IPS-20b (cell line): ENCODE results near the gene SUPT7L.
A peak's percentile ranks its signal among the peaks of the same experiment; 100 is the strongest.
"Not testable (repeated sequence)": the region's sequence is repeated elsewhere in the genome, so short reads cannot be mapped to it uniquely, and the experiment has no call there.

Source experiments
- H3K27ac ChIP-seq: one replicate; pipeline ENCODE4 v1.5.1; 2013; ENCODE audit warnings: low read length
- H3K27me3 ChIP-seq: 2 replicates; pipeline ENCODE4 v1.6.1; 2013; ENCODE audit warnings: mild to moderate bottlenecking, low read length, inconsistent platforms; ENCODE audit not compliant: insufficient read depth
- H3K36me3 ChIP-seq: 2 replicates; pipeline ENCODE4 v1.6.1; 2013; ENCODE audit warnings: low read depth, mild to moderate bottlenecking, inconsistent platforms, low read length, moderate library complexity; ENCODE audit not compliant: insufficient read depth
- H3K4me1 ChIP-seq: 2 replicates; pipeline ENCODE4 v1.6.1; 2013; ENCODE audit warnings: mild to moderate bottlenecking, control low read depth, inconsistent platforms, low read length, moderate library complexity; ENCODE audit not compliant: insufficient read depth
- H3K4me3 ChIP-seq: 2 replicates; pipeline ENCODE4 v1.5.1; 2013; ENCODE audit warnings: mild to moderate bottlenecking, low read length, inconsistent platforms
- H3K9ac ChIP-seq: 2 replicates; pipeline ENCODE4 v1.6.1; 2013; ENCODE audit warnings: low read depth, mild to moderate bottlenecking, inconsistent platforms, low read length, moderate library complexity
- H3K9me3 ChIP-seq: 2 replicates; pipeline ENCODE4 v1.6.1; 2013; ENCODE audit warnings: mild to moderate bottlenecking, low read depth, low read length, inconsistent platforms; ENCODE audit not compliant: insufficient read depth

Gene SUPT7L

GRCh38 chr2:27683390-27684071, 20.1 kb upstream of the SUPT7L start:
- Histone ChIP-seq H3K27me3 (no peaks in the 10 kb centered on the region), H3K27ac (no peak overlapping the region), H3K36me3 (peaks cover 71% of the 10 kb centered on the region), H3K9ac (no peak overlapping the region), H3K9me3 (no peaks in the 10 kb centered on the region), H3K4me3 (no peak overlapping the region), H3K4me1 (no peaks in the 10 kb centered on the region; the same call in 1 of the 2 replicates)

GRCh38 chr2:27682334-27682771, 18.9 kb upstream of the SUPT7L start:
- H3K9ac ChIP-seq, H3K4me3 ChIP-seq, H3K9me3 ChIP-seq, H3K27ac ChIP-seq, H3K4me1 ChIP-seq, H3K27me3 ChIP-seq: not testable (repeated sequence)
- H3K36me3 ChIP-seq = peaks cover 71% of the 10 kb centered on the region

GRCh38 chr2:27681841-27682240, 18.4 kb upstream of the SUPT7L start:
- H3K9me3 ChIP-seq = no peaks in the 10 kb centered on the region
- no peaks in the 10 kb centered on the region for H3K27me3 ChIP-seq
- no peaks in the 10 kb centered on the region; the same call in 1 of the 2 replicates for H3K4me1 ChIP-seq
- peaks cover 72% of the 10 kb centered on the region for H3K36me3 ChIP-seq
- H3K4me3 ChIP-seq = no peak overlapping the region
- no peak overlapping the region for H3K9ac ChIP-seq
- H3K27ac ChIP-seq = no peak overlapping the region

DNA sequence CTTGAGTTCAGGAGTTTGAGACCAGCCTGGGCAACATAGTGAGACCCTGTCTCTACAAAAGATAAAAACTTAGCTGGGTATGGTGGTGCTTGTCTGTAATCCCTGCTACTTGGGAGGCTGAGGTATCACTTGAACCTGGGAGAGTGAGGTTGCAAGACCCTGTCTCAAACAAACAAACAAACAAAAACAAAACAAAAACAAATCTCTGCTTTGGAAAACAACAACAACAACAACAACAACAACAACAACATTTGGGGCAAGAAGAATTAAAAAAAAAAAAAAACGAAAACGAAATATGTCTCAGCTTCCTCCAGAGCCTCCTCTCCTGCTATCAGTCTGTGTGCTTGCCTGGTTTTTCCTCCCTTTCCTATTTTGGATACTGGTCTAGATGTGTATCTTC, 17.2 kb upstream of the SUPT7L start:
- Histone ChIP-seq H3K9me3 (no peaks in the 10 kb centered on the region), H3K9ac (no peak overlapping the region), H3K4me3 (no peak overlapping the region), H3K27ac (no peak overlapping the region), H3K36me3 (peaks cover 70% of the 10 kb centered on the region), H3K27me3 (no peaks in the 10 kb centered on the region), H3K4me1 (no peaks in the 10 kb centered on the region; the same call in 1 of the 2 replicates)

DNA sequence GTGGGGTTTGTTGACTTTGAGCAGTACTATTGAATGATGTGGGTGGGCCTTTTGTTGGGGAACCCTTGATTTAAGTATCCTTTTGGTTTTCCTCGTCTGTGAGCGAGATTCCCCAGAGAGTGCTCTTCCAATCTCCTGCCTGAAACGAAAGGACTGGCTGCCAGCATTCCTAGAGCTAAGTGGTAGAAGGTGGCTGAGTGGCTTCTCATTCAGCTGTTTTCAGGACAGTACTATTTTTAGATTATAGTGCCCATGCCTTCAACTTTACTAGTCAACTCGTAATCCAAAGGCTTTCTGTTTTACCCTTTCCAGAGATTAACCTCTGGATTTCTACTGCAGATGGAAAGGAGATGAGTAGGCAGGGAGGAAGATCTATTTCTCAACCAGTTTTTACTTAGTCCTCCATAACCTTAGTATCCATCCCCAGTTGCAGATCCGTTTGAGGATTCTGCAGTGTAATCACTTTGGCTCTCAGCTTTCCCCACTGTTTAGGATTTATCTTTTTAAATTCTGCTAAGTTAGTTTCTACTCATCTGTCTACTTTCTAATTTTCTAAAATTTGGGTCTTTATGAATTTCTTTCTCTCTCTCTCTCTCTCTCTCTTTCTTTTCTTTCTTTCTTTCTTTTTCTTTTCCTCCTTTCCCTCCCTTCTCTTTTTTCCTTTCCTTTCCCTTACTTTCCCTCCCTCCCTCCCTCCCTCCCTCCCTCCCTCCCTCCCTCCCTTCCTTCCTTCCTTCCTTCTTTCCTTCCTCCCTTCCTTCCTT, 9.5 kb upstream of the SUPT7L start:
- no peak overlapping the region for H3K9ac ChIP-seq
- no peaks in the 10 kb centered on the region for H3K9me3 ChIP-seq
- H3K27ac ChIP-seq = no peak overlapping the region
- H3K4me3 ChIP-seq = no peak overlapping the region
- H3K36me3 ChIP-seq = peaks cover 56% of the 10 kb centered on the region
- H3K27me3 ChIP-seq = no peaks in the 10 kb centered on the region
- H3K4me1 ChIP-seq = no peaks in the 10 kb centered on the region

GRCh38 chr2:27671235-27671634, 7.8 kb upstream of the SUPT7L start:
- H3K9me3 ChIP-seq = no peaks in the 10 kb centered on the region
- no peak overlapping the region for H3K27ac ChIP-seq
- no peak overlapping the region for H3K9ac ChIP-seq
- no peaks in the 10 kb centered on the region for H3K4me1 ChIP-seq
- H3K36me3 ChIP-seq = peaks cover 51% of the 10 kb centered on the region
- H3K4me3 ChIP-seq = no peak overlapping the region
- no peaks in the 10 kb centered on the region for H3K27me3 ChIP-seq

DNA sequence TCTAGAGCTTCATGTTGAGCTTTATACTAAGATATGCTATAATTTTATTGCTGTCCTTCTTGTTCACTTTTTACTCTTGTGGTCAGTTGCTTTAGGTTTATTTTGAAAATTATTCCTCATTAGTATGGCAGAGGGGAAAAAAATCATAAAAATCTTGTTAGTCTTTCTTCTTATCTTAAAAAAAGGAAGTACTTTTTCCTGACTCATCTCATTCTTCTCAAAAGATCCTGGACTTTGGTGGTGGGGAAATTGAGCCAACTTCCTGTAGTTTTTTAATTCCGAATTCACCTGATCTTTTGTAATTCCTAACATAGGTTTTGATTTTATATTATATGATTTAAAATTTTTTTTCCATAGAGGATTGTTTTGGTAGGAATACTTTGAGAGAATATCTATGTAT, 4.0 kb upstream of the SUPT7L start:
- H3K9ac ChIP-seq = no peak overlapping the region
- no peak overlapping the region for H3K4me3 ChIP-seq
- no peak overlapping the region for H3K27ac ChIP-seq
- no peaks in the 10 kb centered on the region for H3K27me3 ChIP-seq
- H3K4me1 ChIP-seq = peaks cover 6% of the 10 kb centered on the region; the same call in 1 of the 2 replicates
- H3K36me3 ChIP-seq = peaks cover 35% of the 10 kb centered on the region
- H3K9me3 ChIP-seq = no peaks in the 10 kb centered on the region

DNA sequence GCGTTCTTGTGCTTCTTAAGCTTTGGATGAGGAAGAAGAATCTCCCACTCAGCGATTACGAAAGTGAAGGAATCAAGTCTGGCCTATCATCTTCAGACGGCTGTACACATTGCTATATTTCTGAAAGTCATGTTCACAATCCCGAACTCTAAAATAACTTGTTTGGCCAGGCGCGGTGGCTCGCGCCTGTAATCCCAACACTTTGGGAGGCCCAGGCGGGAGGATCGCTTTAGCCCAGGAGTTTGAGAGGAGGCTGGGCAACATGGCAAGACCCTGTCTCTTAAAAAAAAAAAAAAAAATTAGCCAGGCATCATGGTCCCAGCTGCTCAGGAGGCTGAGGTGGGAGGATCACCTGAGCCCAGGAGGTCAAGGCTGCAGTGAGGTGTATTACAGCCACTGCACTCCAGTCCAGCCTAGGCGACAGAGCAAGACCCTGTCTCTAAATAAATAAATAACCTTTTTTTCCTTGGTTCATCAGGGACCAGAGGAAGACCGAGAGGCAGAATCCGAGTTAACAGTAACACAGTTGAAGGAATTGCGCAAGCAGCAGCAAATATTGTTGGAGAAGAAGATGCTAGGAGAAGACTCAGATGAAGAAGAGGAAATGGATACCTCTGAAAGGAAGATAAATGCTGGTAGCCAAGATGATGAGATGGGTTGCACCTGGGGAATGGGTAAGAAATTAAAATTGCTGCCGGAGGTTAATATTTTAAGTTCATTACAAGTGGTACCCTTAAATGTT, 1.4 kb upstream of the SUPT7L start:
- peak overlapping the region; percentile 95 for H3K4me3 ChIP-seq
- H3K27me3 ChIP-seq = no peaks in the 10 kb centered on the region
- H3K9ac ChIP-seq = peak overlapping the region; percentile 81
- H3K9me3 ChIP-seq = no peaks in the 10 kb centered on the region
- H3K4me1 ChIP-seq = peaks cover 7% of the 10 kb centered on the region; the same call in 1 of the 2 replicates
- no peak overlapping the region for H3K27ac ChIP-seq
- H3K36me3 ChIP-seq = peaks cover 49% of the 10 kb centered on the region

DNA sequence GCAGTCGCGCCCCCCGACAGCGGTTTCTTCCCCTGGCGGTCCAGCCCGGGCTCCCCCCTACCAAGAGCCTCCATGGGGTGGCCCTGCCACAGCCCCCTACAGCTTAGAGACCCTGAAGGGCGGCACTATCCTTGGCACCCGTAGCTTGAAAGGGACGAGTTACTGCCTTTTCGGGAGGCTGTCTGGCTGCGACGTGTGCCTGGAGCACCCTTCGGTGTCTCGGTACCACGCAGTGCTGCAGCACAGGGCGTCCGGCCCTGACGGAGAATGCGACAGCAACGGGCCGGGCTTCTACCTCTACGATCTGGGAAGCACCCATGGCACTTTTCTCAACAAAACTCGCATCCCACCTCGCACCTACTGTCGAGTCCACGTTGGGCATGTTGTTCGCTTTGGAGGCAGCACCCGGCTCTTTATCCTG, 750 bp upstream of the SUPT7L start:
- no peaks in the 10 kb centered on the region for H3K9me3 ChIP-seq
- H3K27ac ChIP-seq = no peak overlapping the region

GRCh38 chr2:27661371-27661770, 2.0 kb downstream of the SUPT7L start:
- Histone ChIP-seq H3K36me3 (peaks cover 61% of the 10 kb centered on the region), H3K27ac (no peak overlapping the region)

More for the DNA sequence above, 750 bp upstream of the SUPT7L start:
- Histone ChIP-seq H3K9ac (peak overlapping the region; percentile 81), H3K36me3 (peaks cover 51% of the 10 kb centered on the region), H3K27me3 (no peaks in the 10 kb centered on the region), H3K4me1 (peaks cover 7% of the 10 kb centered on the region; the same call in 1 of the 2 replicates), H3K4me3 (peak overlapping the region; percentile 95)

DNA sequence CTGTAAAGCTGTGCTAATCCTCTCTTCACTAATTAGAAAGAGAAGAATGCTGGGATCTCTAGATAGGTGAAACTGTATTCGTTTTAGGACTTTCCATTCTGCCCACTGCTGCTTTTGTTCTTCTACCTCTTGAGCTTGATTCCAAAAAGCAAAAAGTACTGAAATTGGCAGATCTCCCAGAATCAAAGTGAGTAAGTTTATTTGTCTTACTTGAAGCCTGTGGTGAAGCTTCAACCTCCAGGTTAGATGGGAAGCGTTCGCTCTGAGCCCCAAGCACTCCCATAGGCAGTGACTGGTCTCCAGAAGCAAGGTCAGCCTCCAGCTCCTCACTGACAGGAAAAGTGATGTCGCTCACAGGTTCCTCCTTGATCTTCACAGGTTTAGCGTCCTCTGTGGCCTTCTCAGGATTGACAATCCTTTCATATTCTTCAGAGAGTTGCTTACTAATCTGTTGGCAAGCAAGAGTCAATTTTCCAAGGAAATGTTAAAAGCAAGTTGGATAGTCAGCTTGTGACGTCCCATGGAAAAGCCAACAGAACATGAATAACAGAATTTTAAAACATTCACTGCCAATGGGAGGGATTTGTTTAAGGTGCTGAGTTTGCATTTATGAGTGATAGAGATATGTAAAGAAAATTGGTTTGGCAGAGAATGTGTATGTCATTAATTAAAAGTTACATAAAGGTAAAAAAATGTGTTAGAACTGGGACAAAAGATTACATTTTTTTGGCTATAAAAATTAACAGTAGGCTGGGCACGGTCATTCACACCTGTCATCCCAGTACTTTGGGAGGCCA, 8.1 kb downstream of the SUPT7L start:
- H3K9ac ChIP-seq = no peak overlapping the region
- H3K27ac ChIP-seq = no peak overlapping the region
- peaks cover 95% of the 10 kb centered on the region for H3K36me3 ChIP-seq
- no peaks in the 10 kb centered on the region for H3K9me3 ChIP-seq
- no peak overlapping the region for H3K4me3 ChIP-seq
- no peaks in the 10 kb centered on the region; the same call in 1 of the 2 replicates for H3K4me1 ChIP-seq
- H3K27me3 ChIP-seq = no peaks in the 10 kb centered on the region

More at GRCh38 chr2:27661371-27661770, 2.0 kb downstream of the SUPT7L start:
- H3K27me3 ChIP-seq = no peaks in the 10 kb centered on the region
- H3K4me3 ChIP-seq = no peak overlapping the region
- H3K4me1 ChIP-seq = peaks cover 7% of the 10 kb centered on the region; the same call in 1 of the 2 replicates
- H3K9ac ChIP-seq = no peak overlapping the region
- H3K9me3 ChIP-seq = no peaks in the 10 kb centered on the region
